GM10248 (cell line): ENCODE measurements around the gene HACE1.

Experiments used
- CTCF ChIA-PET: fragments of 300-600 bp; sonication (Branson Sonifier 250); formaldehyde crosslinking; extraction: SDS; loops from one replicate; lab custom pipeline; 2021; ENCODE audit warnings: antibody characterized with exemption; lab: Yijun Ruan, JAX
- POLR2A ChIA-PET: fragments of 350-650 bp; sonication (Branson Sonifier 250); formaldehyde crosslinking; extraction: SDS; loops from one replicate; lab custom pipeline; 2020; ENCODE audit warnings: antibody characterized with exemption; lab: Yijun Ruan, JAX
- DNase-seq: peaks from one replicate; pipeline ENCODE4 v3.0.0; 2012; ENCODE audit errors: extremely low spot score
- CTCF ChIP-seq: IDR thresholded peaks from 2 replicates; pipeline ENCODE4 v1.5.1; 2012; ENCODE audit warnings: mild to moderate bottlenecking, low read depth; ENCODE audit errors: extremely low read depth, missing control alignments, control extremely low read depth

HACE1 gene

GRCh38 chr6:104711371-104711770, 148.3 kb downstream of the HACE1 start:
- TF ChIP-seq CTCF = no peak
- POLR2A ChIA-PET = no interaction called here
- CTCF ChIA-PET = interaction anchor here (1.0 kb wide), 1 partner anchor 9 kb away, joined by 3 read pairs; no protein-coding TSS in a partner anchor
- no peak for DNase-seq

GRCh38 chr6:104710543-104711335, 149.0 kb downstream of the HACE1 start:
- ChIA-PET CTCF (interaction anchor here (1.0 kb wide), 1 partner anchor 10 kb away, joined by 3 read pairs; no protein-coding TSS in a partner anchor), POLR2A (no interaction called here)

GRCh38 chr6:104705916-104706442, 153.7 kb downstream of the HACE1 start:
- TF ChIP-seq CTCF = no peak
- CTCF ChIA-PET = interaction anchor here (1.1 kb wide), 1 partner anchor 9 kb away, joined by 3 read pairs; no protein-coding TSS in a partner anchor
- no peak for DNase-seq
- POLR2A ChIA-PET = no interaction called here

More at GRCh38 chr6:104710543-104711335, 149.0 kb downstream of the HACE1 start:
- no peak for TF ChIP-seq CTCF
- no peak for DNase-seq

GRCh38 chr6:104705095-104705707, 154.5 kb downstream of the HACE1 start:
- CTCF ChIA-PET = interaction anchor here (1.1 kb wide), 1 partner anchor 8 kb away, joined by 3 read pairs; no protein-coding TSS in a partner anchor
- no peak for TF ChIP-seq CTCF
- no peak for DNase-seq
- POLR2A ChIA-PET = no interaction called here

GRCh38 chr6:104704191-104704590, 155.5 kb downstream of the HACE1 start:
- POLR2A ChIA-PET = no interaction called here

More at GRCh38 chr6:104704191-104704590, 155.5 kb downstream of the HACE1 start:
- DNase-seq = no peak
- CTCF ChIA-PET = interaction anchor here (1.7 kb wide), 1 partner anchor 30 kb away, joined by 4 read pairs; no protein-coding TSS in a partner anchor
- TF ChIP-seq CTCF = no peak
